Fibroblast of lung (primary cell): ENCODE data around the gene LENG9. TPM values are rescaled to one million over a fixed set of nuclear protein-coding genes. Genes with fewer than 3 reads are reported as not detected.
"Not testable (repeated sequence)": the region's sequence is repeated elsewhere in the genome, so short reads cannot be mapped to it uniquely, and the experiment has no call there.

ENCODE experiments used
- DNase-seq, 2 donors: peaks; one replicate each; pipeline versions ENCODE4 v3.0.0 to v3.0.0-alpha.2; 2010; ENCODE audit warnings: low read depth in 2 of 2
- H2AFZ ChIP-seq: 2 replicates; pipeline ENCODE4 v1.5.1; 2012; ENCODE audit warnings: low read length, control low read depth, inconsistent platforms
- H3K27ac ChIP-seq: 2 replicates; pipeline ENCODE4 v1.5.1; 2011; ENCODE audit warnings: low read length, control low read depth; ENCODE audit not compliant: insufficient read depth
- H3K27me3 ChIP-seq: 2 replicates; pipeline ENCODE4 v1.5.1; 2011; ENCODE audit warnings: mild to moderate bottlenecking, low read length; ENCODE audit not compliant: control insufficient read depth, insufficient read depth
- H3K36me3 ChIP-seq: 2 replicates; pipeline ENCODE4 v1.5.1; 2011; ENCODE audit warnings: low read length; ENCODE audit not compliant: control insufficient read depth, insufficient read depth
- H3K4me1 ChIP-seq: 2 replicates; pipeline ENCODE4 v1.5.1; 2011; ENCODE audit warnings: low read length; ENCODE audit not compliant: control insufficient read depth, insufficient read depth; ENCODE audit errors: extremely low read depth
- H3K4me2 ChIP-seq: 2 replicates; pipeline ENCODE4 v1.5.1; 2011; ENCODE audit warnings: low read length, control low read depth; ENCODE audit not compliant: insufficient read depth; ENCODE audit errors: extremely low read depth
- H3K4me3 ChIP-seq, 4 experiments: fragments of 200-600 bp in 1 of 4; sonication (generic) in 1 of 4; replicated peaks in 1 of 4; 2 replicates each; pipeline ENCODE4 v1.5.1; 2011 to 2016; ENCODE audit warnings: low read length in 4 of 4, low read depth in 3 of 4, mild to moderate bottlenecking in 3 of 4, control low read depth in 2 of 4, inconsistent platforms in 1 of 4, mixed read lengths in 1 of 4; ENCODE audit not compliant: insufficient read depth in 1 of 4; ENCODE audit errors: control extremely low read depth in 1 of 4
- H3K79me2 ChIP-seq: 2 replicates; pipeline ENCODE4 v1.5.1; 2012; ENCODE audit warnings: mild to moderate bottlenecking, low read length, inconsistent platforms; ENCODE audit not compliant: control insufficient read depth, insufficient read depth
- H3K9ac ChIP-seq: 2 replicates; pipeline ENCODE4 v1.5.1; 2011; ENCODE audit warnings: mild to moderate bottlenecking, low read length, control low read depth; ENCODE audit not compliant: insufficient read depth
- H3K9me3 ChIP-seq: 2 replicates; pipeline ENCODE4 v1.5.1; 2012; ENCODE audit warnings: low read depth, low read length; ENCODE audit not compliant: control insufficient read depth, insufficient read depth
- H4K20me1 ChIP-seq: 2 replicates; pipeline ENCODE4 v1.5.1; 2011; ENCODE audit warnings: low read length; ENCODE audit not compliant: control insufficient read depth, insufficient read depth; ENCODE audit errors: extremely low read depth
- CTCF ChIP-seq, 2 donors: IDR thresholded peaks in 1 of 2; conservative IDR thresholded peaks in 1 of 2; 1 replicate in 1 of 2; 2 replicates in 1 of 2; pipeline ENCODE4 v1.5.1; 2011 to 2012; ENCODE audit warnings: low read length in 2 of 2, control low read depth in 1 of 2, inconsistent platforms in 1 of 2, low read depth in 1 of 2, mild to moderate bottlenecking in 1 of 2
- EZH2 ChIP-seq: IDR thresholded peaks from 2 replicates; pipeline ENCODE4 v1.5.1; 2012; ENCODE audit warnings: low read length, control low read depth, mild to moderate bottlenecking; ENCODE audit errors: missing control alignments
- polyA plus RNA-seq, 2 donors: library from polyadenylated mRNA; depleted of rRNA in 1 of 2; stranded (reverse) in 1 of 2; unstranded in 1 of 2; fragments of >200 nt; gene quantifications; 2 replicates each; pipeline ENCODE4 v1.2.1, GENCODE V29; 2011 to 2012; ENCODE audit warnings: missing spikeins in 1 of 2
- total RNA-seq: library from RNA; depleted of rRNA; stranded (reverse); fragments of >200 nt; gene quantifications from 2 replicates; pipeline ENCODE4 v1.2.1, GENCODE V29; 2014

LENG9 gene
- total and polyA plus RNA-seq, 2 donors (not counting 1 experiment from before 2014, with no cell fraction given): 0.84 to 16.7 TPM

- peaks cover 7% of the 10 kb centered on the region for H3K4me1 ChIP-seq
- peak within 1 kb of the TSS; percentile 89 for H3K4me2 ChIP-seq
- peak within 1 kb of the TSS; percentile 76 to 98 (median 90) for H3K4me3 ChIP-seq
- DNase-seq: peak; percentile 99
- peaks cover 24% of the 10 kb centered on the region for H3K36me3 ChIP-seq
- peak within 1 kb of the TSS; percentile 98 for H3K27ac ChIP-seq
- TF ChIP-seq EZH2 (no peak), CTCF (conservative IDR thresholded peaks at IDR 0.05 in 1 of 2, IDR thresholded peaks at IDR 0.05 in 1 of 2; ENCODE audit: low read depth in 1 of 2, low read length in 2 of 2) (no peak)
- no peaks in the 10 kb centered on the region for H3K27me3 ChIP-seq
- peak within 1 kb of the TSS; percentile 27 for H2AFZ ChIP-seq
- H3K9me3 ChIP-seq: no peaks in the 10 kb centered on the region
- H4K20me1 ChIP-seq: no peaks in the 10 kb centered on the region
- H3K79me2 ChIP-seq: peaks cover 68% of the 10 kb centered on the region
- H3K9ac ChIP-seq: peak within 1 kb of the TSS; percentile 92
Measured at GRCh38 chr19:54448774-54449700, 14.5 kb downstream of the LENG9 start, which contains the start of gene LENG8. TSS of gene LENG8 (plus strand) at chr19:54449199. CDS start at chr19:54451345, 2,146 bp downstream.

GRCh38 chr19:54448040-54448773, 15.4 kb downstream of the LENG9 start:
- peak overlapping the region; percentile 46 for H3K4me2 ChIP-seq
- H3K9ac ChIP-seq: peak overlapping the region; percentile 92
- H3K9me3 ChIP-seq: no peaks in the 10 kb centered on the region
- H3K79me2 ChIP-seq: peaks cover 59% of the 10 kb centered on the region
- peak overlapping the region; percentile 3 for H2AFZ ChIP-seq
- H3K4me3 ChIP-seq: peak overlapping the region; percentile 76 to 98 (median 90)
- H4K20me1 ChIP-seq: no peaks in the 10 kb centered on the region
- peaks cover 16% of the 10 kb centered on the region for H3K36me3 ChIP-seq
- H3K27ac ChIP-seq: peak overlapping the region; percentile 98
- peak; percentile 60 to 61 for DNase-seq
- peaks cover 7% of the 10 kb centered on the region for H3K4me1 ChIP-seq
- H3K27me3 ChIP-seq: no peaks in the 10 kb centered on the region
- TF ChIP-seq EZH2: no peak
- no peak for TF ChIP-seq CTCF (conservative IDR thresholded peaks at IDR 0.05 in 1 of 2, IDR thresholded peaks at IDR 0.05 in 1 of 2; ENCODE audit: low read depth in 1 of 2, low read length in 2 of 2)

GRCh38 chr19:54446349-54446748, 17.2 kb downstream of the LENG9 start:
- not testable (repeated sequence) for H4K20me1 ChIP-seq, H3K4me1 ChIP-seq, H2AFZ ChIP-seq, DNase-seq, H3K36me3 ChIP-seq, H3K4me3 ChIP-seq, H3K9me3 ChIP-seq, H3K27ac ChIP-seq, H3K27me3 ChIP-seq, H3K9ac ChIP-seq
- Histone ChIP-seq H3K4me2 (peak overlapping the region; percentile 5), H3K79me2 (peaks cover 41% of the 10 kb centered on the region)
